ENCODE data around the gene GADD45GIP1. TPM values are rescaled to one million over a fixed set of nuclear protein-coding genes. Genes with fewer than 3 reads are reported as not detected.

GADD45GIP1 gene
- total RNA-seq, 1 donor from 2014 or later, result 42.7 TPM

GRCh38 chr19:12913011-12913561, 43.9 kb downstream of the GADD45GIP1 start:
- peak in 1 of 2 donors; percentile 77 for DNase-seq (ENCODE audit: low spot score in 2 of 2)

GRCh38 chr19:12912571-12912970, 44.5 kb downstream of the GADD45GIP1 start:
- TF ChIP-seq CTCF (IDR thresholded peaks at IDR 0.05), result no peak
- intact Hi-C loops (cut with DNase I), result no loop called here
- Histone ChIP-seq H3K4me1 (peaks cover 3 to 12% of the 10 kb centered on the region in 2 donors), H3K9me3 (no peaks in the 10 kb centered on the region), H3K27ac (peak overlapping the region in 1 of 2 donors; percentile 55), H3K4me3 (peak overlapping the region; percentile 0 to 48), H3K36me3 (no peaks in the 10 kb centered on the region), H3K27me3 (no peaks in the 10 kb centered on the region)
- no peak for DNase-seq (ENCODE audit: low spot score in 2 of 2)

More at GRCh38 chr19:12913011-12913561, 43.9 kb downstream of the GADD45GIP1 start:
- Histone ChIP-seq H3K36me3 (no peaks in the 10 kb centered on the region), H3K4me3 (peak overlapping the region; percentile 0 to 48), H3K27ac (peak overlapping the region; percentile 54 to 55), H3K9me3 (no peaks in the 10 kb centered on the region), H3K4me1 (peaks cover 3 to 12% of the 10 kb centered on the region in 2 donors), H3K27me3 (no peaks in the 10 kb centered on the region)
- intact Hi-C loops (cut with DNase I), result no loop called here
- no peak for TF ChIP-seq CTCF (IDR thresholded peaks at IDR 0.05)

- TF ChIP-seq CTCF (IDR thresholded peaks at IDR 0.05), result no peak
- no peak overlapping the region for H3K27ac ChIP-seq
- H3K27me3 ChIP-seq, result no peaks in the 10 kb centered on the region
- no peak for DNase-seq (ENCODE audit: low spot score in 2 of 2)
- no peak overlapping the region for H3K4me3 ChIP-seq
- no peaks in the 10 kb centered on the region for H3K9me3 ChIP-seq
- H3K4me1 ChIP-seq, result peaks cover 0 to under 1% of the 10 kb centered on the region in 2 donors
- no peaks in the 10 kb centered on the region for H3K36me3 ChIP-seq
- intact Hi-C loops (cut with DNase I), result no loop called here
These were observed 49.9 kb downstream of the GADD45GIP1 start for GRCh38 chr19:12907166-12907565.

Other genes with a start within 250 kb of the GADD45GIP1 start
- 82.6 TPM for gene TNPO2, start 233.3 kb downstream of the GADD45GIP1 start, total RNA-seq
- 338 TPM for gene TRIR, start 222.5 kb downstream of the GADD45GIP1 start, total RNA-seq
- gene GET3, start 219.7 kb downstream of the GADD45GIP1 start, total RNA-seq, result 43.6 TPM
- not detected for gene BEST2, start 205.4 kb downstream of the GADD45GIP1 start, total RNA-seq
- gene HOOK2, start 181.7 kb downstream of the GADD45GIP1 start, total RNA-seq, result 58.5 TPM
- gene JUNB, start 165.7 kb downstream of the GADD45GIP1 start, total RNA-seq, result 3,581 TPM
- 259 TPM for gene PRDX2, start 155.4 kb downstream of the GADD45GIP1 start, total RNA-seq
- not detected for gene THSD8, start 155.2 kb downstream of the GADD45GIP1 start, total RNA-seq
- gene RNASEH2A, start 150.6 kb downstream of the GADD45GIP1 start, total RNA-seq, result 3.4 TPM
- gene RTBDN, start 122.6 kb downstream of the GADD45GIP1 start, total RNA-seq, result not detected
- gene MAST1, start 118.7 kb downstream of the GADD45GIP1 start, total RNA-seq, result 2.0 TPM
- gene DNASE2, start 75.8 kb downstream of the GADD45GIP1 start, total RNA-seq, result 76.8 TPM
- gene KLF1, start 70.0 kb downstream of the GADD45GIP1 start, total RNA-seq, result not detected
- gene GCDH, start 66.1 kb downstream of the GADD45GIP1 start, total RNA-seq, result 20.6 TPM
- not detected for gene SYCE2, start 37.9 kb downstream of the GADD45GIP1 start, total RNA-seq
- 21.3 TPM for gene FARSA, start 23.5 kb downstream of the GADD45GIP1 start, total RNA-seq
- gene CALR, start 18.6 kb downstream of the GADD45GIP1 start, total RNA-seq, result 297 TPM
- gene RAD23A, start 11.4 kb downstream of the GADD45GIP1 start, total RNA-seq, result 146 TPM
- not detected for gene DAND5, start 12.4 kb upstream of the GADD45GIP1 start, total RNA-seq
- gene NFIX, start 38.3 kb upstream of the GADD45GIP1 start, total RNA-seq, result 76.5 TPM
- 46.7 TPM for gene LYL1, start 145.6 kb upstream of the GADD45GIP1 start, total RNA-seq
- gene TRMT1, start 159.5 kb upstream of the GADD45GIP1 start, total RNA-seq, result 17.3 TPM
- 35.5 TPM for gene NACC1, start 161.0 kb upstream of the GADD45GIP1 start, total RNA-seq
- gene STX10, start 193.2 kb upstream of the GADD45GIP1 start, total RNA-seq, result 31.6 TPM
- 907 TPM for gene IER2, start 193.2 kb upstream of the GADD45GIP1 start, total RNA-seq